ENCODE data around the gene MICAL2. TPM values are rescaled to one million over a fixed set of nuclear protein-coding genes. Genes with fewer than 3 reads are reported as not detected.

The MICAL2 gene
- total and polyA plus RNA-seq, 10 of the 15 experiments (the other 5 are each of a cell fraction or from before 2014, with no cell fraction given): 0.90 to 5.6 (median 2.4) TPM

DNA sequence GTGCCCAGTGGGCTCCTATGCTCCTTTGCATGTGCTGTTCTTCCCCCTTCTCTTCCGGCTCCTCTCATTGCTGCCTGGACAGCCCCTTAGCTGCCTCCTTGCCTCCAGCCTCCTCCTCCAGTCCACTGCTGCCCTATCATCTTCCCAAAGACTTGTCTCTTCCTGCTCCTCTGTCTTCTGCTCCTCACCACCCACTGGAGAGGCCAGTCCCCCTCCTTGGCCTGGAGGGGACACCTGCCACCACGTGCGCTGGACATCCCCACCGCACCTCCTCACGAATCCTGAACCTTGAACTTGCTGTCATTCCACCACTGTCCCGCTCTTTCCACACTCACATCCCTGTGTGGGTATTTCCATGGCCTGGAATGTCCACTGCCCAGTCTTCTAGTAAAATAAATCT, 49.8 kb downstream of the MICAL2 start (continued):
- TF ChIP-seq MTA2 (IDR thresholded peaks at IDR 0.05; ENCODE audit: low read depth): no peak
- TF ChIP-seq, protein P1, sequence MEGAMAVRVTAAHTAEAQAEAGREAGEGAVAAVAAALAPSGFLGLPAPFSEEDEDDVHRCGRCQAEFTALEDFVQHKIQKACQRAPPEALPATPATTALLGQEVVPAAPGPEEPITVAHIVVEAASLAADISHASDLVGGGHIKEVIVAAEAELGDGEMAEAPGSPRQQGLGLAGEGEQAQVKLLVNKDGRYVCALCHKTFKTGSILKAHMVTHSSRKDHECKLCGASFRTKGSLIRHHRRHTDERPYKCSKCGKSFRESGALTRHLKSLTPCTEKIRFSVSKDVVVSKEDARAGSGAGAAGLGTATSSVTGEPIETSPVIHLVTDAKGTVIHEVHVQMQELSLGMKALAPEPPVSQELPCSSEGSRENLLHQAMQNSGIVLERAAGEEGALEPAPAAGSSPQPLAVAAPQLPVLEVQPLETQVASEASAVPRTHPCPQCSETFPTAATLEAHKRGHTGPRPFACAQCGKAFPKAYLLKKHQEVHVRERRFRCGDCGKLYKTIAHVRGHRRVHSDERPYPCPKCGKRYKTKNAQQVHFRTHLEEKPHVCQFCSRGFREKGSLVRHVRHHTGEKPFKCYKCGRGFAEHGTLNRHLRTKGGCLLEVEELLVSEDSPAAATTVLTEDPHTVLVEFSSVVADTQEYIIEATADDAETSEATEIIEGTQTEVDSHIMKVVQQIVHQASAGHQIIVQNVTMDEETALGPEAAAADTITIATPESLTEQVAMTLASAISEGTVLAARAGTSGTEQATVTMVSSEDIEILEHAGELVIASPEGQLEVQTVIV (IDR thresholded peaks at IDR 0.05; ENCODE audit: borderline replicate concordance, partially characterized antibody): no peak
- no peak for TF ChIP-seq TAF1 (IDR thresholded peaks at IDR 0.05; ENCODE audit: borderline replicate concordance, low read depth, low read length)
- no peak for TF ChIP-seq CHD2 (IDR thresholded peaks at IDR 0.05; ENCODE audit: borderline replicate concordance, low read depth, low read length)

DNA sequence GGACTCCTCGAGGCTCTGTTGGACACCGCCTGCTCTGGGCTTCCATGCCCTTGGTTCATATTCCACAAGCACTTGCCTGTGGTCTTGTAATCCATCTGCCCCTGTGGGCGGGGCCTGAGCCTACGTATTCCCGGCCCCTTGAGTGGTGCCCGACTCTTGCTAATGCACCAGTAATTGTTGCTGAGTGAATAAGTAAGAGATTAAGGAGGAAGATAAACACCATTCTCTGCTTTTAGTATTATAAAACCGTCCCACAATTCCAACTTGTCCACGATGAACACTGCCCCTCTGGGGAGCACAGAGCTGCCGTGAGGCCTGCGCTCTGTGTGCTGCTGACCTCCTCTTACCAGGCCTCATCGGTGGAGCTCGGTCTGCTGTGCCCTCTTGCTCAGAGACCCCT, 50.3 kb downstream of the MICAL2 start:
- ChIA-PET RAD21 (ENCODE audit: unreplicated experiment) (interaction anchor here (0.9 to 3.2 kb wide), 2 partner anchors 75 to 121 kb away, joined by 3 to 22 read pairs; no protein-coding TSS in a partner anchor), POLR2A (interaction anchor here (0.9 kb wide), 1 partner anchor 18 kb away, joined by 3 read pairs; no protein-coding TSS in a partner anchor), CTCF (interaction anchor here (1.0 kb wide), 1 partner anchor 78 kb away, joined by 4 read pairs; no protein-coding TSS in a partner anchor), SMC1A (ENCODE audit: uncharacterized antibody, unreplicated experiment) (interaction anchor here (0.6 kb wide), 2 partner anchors 12 to 72 kb away, joined by 3 read pairs; no protein-coding TSS in a partner anchor)
- in situ Hi-C loops (cut with MboI): no loop called here
- H3K27me3 ChIP-seq (replicated peaks in 1 of 2; ENCODE audit: control insufficient read depth in 2 of 2, insufficient read depth in 2 of 2, low read length in 1 of 2): no peaks in the 10 kb centered on the region
- no peak overlapping the region for H3K27ac ChIP-seq (ENCODE audit: control insufficient read depth, insufficient read depth)
- TF ChIP-seq BRCA1 (IDR thresholded peaks at IDR 0.05; ENCODE audit: low read depth, low read length): no peak
- no peak for TF ChIP-seq EGR1 (IDR thresholded peaks at IDR 0.05; ENCODE audit: borderline replicate concordance in 1 of 2, low read depth in 2 of 2, low read length in 2 of 2)
- TF ChIP-seq JUNB (IDR thresholded peaks at IDR 0.05): no peak
- TF ChIP-seq, protein P2, sequence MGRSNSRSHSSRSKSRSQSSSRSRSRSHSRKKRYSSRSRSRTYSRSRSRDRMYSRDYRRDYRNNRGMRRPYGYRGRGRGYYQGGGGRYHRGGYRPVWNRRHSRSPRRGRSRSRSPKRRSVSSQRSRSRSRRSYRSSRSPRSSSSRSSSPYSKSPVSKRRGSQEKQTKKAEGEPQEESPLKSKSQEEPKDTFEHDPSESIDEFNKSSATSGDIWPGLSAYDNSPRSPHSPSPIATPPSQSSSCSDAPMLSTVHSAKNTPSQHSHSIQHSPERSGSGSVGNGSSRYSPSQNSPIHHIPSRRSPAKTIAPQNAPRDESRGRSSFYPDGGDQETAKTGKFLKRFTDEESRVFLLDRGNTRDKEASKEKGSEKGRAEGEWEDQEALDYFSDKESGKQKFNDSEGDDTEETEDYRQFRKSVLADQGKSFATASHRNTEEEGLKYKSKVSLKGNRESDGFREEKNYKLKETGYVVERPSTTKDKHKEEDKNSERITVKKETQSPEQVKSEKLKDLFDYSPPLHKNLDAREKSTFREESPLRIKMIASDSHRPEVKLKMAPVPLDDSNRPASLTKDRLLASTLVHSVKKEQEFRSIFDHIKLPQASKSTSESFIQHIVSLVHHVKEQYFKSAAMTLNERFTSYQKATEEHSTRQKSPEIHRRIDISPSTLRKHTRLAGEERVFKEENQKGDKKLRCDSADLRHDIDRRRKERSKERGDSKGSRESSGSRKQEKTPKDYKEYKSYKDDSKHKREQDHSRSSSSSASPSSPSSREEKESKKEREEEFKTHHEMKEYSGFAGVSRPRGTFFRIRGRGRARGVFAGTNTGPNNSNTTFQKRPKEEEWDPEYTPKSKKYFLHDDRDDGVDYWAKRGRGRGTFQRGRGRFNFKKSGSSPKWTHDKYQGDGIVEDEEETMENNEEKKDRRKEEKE (IDR thresholded peaks at IDR 0.05): no peak
- no peak for TF ChIP-seq TARDBP (IDR thresholded peaks at IDR 0.05; ENCODE audit: borderline replicate concordance)
- no peak for TF ChIP-seq SREBF2 (IDR thresholded peaks at IDR 0.05; ENCODE audit: low read length)
- TF ChIP-seq SRF (IDR thresholded peaks at IDR 0.05; ENCODE audit: low read depth in 2 of 2, low read length in 2 of 2): no peak
- no peak for TF ChIP-seq ZNF207 (IDR thresholded peaks at IDR 0.05; ENCODE audit: borderline replicate concordance)
- no peak for TF ChIP-seq SMARCA5 (IDR thresholded peaks at IDR 0.05)
- TF ChIP-seq ZSCAN29 (IDR thresholded peaks at IDR 0.05): no peak
- TF ChIP-seq CEBPB (IDR thresholded peaks at IDR 0.05; ENCODE audit: borderline replicate concordance in 1 of 2, low read depth in 2 of 2, low read length in 2 of 2): no peak
- no peak for TF ChIP-seq EP300 (IDR thresholded peaks at IDR 0.05; ENCODE audit: borderline replicate concordance in 1 of 2, control insufficient read depth in 1 of 2, low read depth in 2 of 2, low read length in 2 of 2)
- H2AFZ ChIP-seq (ENCODE audit: control insufficient read depth, low read depth, low read length): no peak overlapping the region
- FAIRE-seq: no peak
- H3K79me2 ChIP-seq (ENCODE audit: control insufficient read depth, insufficient read depth, low read length): no peaks in the 10 kb centered on the region
- H3K4me2 ChIP-seq (ENCODE audit: control insufficient read depth, insufficient read depth): no peak overlapping the region
- no peaks in the 10 kb centered on the region for H3K4me1 ChIP-seq (ENCODE audit: control insufficient read depth, insufficient read depth, low read length)
- no peak for DNase-seq (ENCODE audit: low read depth, low spot score)
- no peaks in the 10 kb centered on the region for H3K36me3 ChIP-seq (ENCODE audit: control insufficient read depth in 2 of 2, insufficient read depth in 2 of 2, low read length in 1 of 2)
- no peak for ATAC-seq
- 39% methylated on average over 12 of the region's 12 CpGs for WGBS (ENCODE audit: insufficient coverage, insufficient replicate concordance, low lambda C conversion rate, missing lambda C conversion rate)
- intact Hi-C loops (cut with micrococcal nuclease; ENCODE audit: unreplicated experiment): loop anchor here (5.0 kb wide), 1 partner anchor 122 kb away; no protein-coding TSS in a partner anchor
- no peaks in the 10 kb centered on the region for H3K9me3 ChIP-seq (replicated peaks; ENCODE audit: control insufficient read depth, insufficient read depth, low read length)
- no TSS peak for BruUV-seq (replicated peaks)
- H3K9ac ChIP-seq (ENCODE audit: control insufficient read depth, insufficient read depth, low read length): no peak overlapping the region
- no peaks in the 10 kb centered on the region for H4K20me1 ChIP-seq (ENCODE audit: control insufficient read depth, insufficient read depth)
- H3K4me3 ChIP-seq: no peak overlapping the region
